ENCODE measurements around the gene COL5A1.

Gene COL5A1

DNA sequence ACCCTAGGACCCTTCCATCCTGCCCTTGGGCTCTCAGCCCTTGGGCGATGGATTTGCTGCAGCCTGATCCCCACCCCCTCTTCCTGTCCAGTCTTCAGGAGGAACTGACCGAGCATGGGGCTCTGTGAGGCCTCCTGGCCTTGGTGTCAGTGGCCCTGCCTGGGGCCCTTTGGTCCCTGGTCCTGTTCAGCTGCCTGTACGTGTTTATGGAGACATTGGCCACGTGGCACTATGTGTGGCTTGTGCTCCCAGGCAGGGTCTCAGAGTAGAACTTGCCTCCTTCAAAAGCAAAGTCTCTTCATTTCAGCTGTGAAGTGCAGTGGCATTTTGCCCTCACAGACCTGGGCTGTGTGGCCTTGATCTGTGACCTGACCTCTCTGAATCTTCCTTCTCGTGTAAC is 250.1 kb downstream of the COL5A1 start:
- in situ Hi-C loops (cut with HindIII; ENCODE audit: low sequenced_read_pairs): no loop called here
- H3K4me3 ChIP-seq (ENCODE audit: low read depth, low read length): no peak overlapping the region
- DNase-seq (ENCODE audit: low read depth): no peak
- TF ChIP-seq, protein P1, sequence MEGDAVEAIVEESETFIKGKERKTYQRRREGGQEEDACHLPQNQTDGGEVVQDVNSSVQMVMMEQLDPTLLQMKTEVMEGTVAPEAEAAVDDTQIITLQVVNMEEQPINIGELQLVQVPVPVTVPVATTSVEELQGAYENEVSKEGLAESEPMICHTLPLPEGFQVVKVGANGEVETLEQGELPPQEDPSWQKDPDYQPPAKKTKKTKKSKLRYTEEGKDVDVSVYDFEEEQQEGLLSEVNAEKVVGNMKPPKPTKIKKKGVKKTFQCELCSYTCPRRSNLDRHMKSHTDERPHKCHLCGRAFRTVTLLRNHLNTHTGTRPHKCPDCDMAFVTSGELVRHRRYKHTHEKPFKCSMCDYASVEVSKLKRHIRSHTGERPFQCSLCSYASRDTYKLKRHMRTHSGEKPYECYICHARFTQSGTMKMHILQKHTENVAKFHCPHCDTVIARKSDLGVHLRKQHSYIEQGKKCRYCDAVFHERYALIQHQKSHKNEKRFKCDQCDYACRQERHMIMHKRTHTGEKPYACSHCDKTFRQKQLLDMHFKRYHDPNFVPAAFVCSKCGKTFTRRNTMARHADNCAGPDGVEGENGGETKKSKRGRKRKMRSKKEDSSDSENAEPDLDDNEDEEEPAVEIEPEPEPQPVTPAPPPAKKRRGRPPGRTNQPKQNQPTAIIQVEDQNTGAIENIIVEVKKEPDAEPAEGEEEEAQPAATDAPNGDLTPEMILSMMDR (IDR thresholded peaks at IDR 0.05; ENCODE audit: low read depth, low read length, missing control alignments): no peak

DNA sequence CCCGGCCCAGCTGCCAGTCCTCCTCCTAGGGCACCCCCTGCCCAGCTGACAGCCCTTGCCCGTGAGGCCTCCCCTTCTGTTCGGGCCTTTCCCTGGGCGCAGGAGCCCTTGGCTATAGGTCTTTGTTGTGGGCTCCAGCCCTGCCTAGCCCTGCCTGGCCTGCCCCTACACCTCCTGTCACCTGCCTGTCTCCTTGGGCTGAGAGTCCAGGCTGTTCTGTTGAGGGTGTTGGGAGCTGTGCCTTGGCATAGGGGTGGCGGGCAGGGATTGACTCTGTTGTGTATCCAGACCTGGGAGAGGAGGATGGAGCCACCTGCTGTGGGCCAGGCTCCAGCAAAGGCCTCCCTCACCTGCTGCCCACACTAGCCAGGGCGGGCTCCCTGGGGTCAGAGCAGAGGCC is 250.6 kb downstream of the COL5A1 start:
- DNase-seq (ENCODE audit: low read depth): no peak
- in situ Hi-C loops (cut with HindIII; ENCODE audit: low sequenced_read_pairs): no loop called here
- TF ChIP-seq, protein P1 (IDR thresholded peaks at IDR 0.05; ENCODE audit: low read depth, low read length, missing control alignments): no peak
- no peak overlapping the region for H3K4me3 ChIP-seq (ENCODE audit: low read depth, low read length)

DNA sequence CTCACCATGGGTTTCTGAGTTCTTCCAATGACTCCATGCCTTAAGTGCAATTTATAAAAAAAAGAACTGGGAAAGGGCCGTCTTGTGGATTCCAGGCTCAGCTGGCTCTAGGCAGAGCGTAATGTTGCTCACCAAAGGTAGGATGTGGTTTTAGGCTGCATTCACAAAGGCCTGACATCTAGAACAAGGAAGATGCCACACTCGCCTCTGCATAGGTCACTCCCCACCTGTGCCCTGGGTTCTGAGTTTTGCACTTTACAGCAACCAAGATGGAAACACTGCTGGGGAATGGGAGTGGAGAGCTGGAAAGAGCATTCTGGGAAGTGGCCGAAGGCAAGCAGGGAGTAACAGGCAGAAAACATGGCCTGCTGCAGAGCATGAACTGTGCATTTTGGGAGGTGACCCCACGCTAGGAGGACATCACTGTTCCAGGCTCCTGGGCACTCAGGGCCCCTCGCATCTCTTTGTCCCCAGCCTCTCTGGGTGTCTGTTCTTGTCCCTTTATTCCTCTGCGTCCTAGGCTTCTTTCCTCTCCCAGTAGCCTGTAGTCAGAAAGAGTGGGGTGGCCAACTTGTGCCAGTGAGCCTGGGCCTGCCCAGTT is 251.3 kb downstream of the COL5A1 start:
- H3K4me3 ChIP-seq (ENCODE audit: low read depth, low read length): no peak overlapping the region
- no peak for DNase-seq (ENCODE audit: low read depth)
- TF ChIP-seq, protein P1 (IDR thresholded peaks at IDR 0.05; ENCODE audit: low read depth, low read length, missing control alignments): no peak
- in situ Hi-C loops (cut with HindIII; ENCODE audit: low sequenced_read_pairs): no loop called here

Measured in astrocyte of the cerebellum (primary cell).